Amniotic epithelial cell (primary cell): ENCODE data around the gene TBX4.

ENCODE experiments used
- DNase-seq: peaks from one replicate; pipeline ENCODE4 v3.0.0-alpha.2; 2010; ENCODE audit warnings: low read depth

TBX4 gene

GRCh38 chr17:61465550-61466237 is 13.5 kb downstream of the TBX4 start:
- no peak for DNase-seq

GRCh38 chr17:61466246-61466645 is 14.0 kb downstream of the TBX4 start:
- no peak for DNase-seq

GRCh38 chr17:61467416-61468262 is 15.4 kb downstream of the TBX4 start:
- DNase-seq = peak; percentile 23

GRCh38 chr17:61468263-61468907 is 16.2 kb downstream of the TBX4 start:
- peak; percentile 58 for DNase-seq

- no peak for DNase-seq
Measured at GRCh38 chr17:61469474-61469873, 17.3 kb downstream of the TBX4 start.

GRCh38 chr17:61469949-61470348 is 17.7 kb downstream of the TBX4 start:
- no peak for DNase-seq

- DNase-seq = no peak
Measured at GRCh38 chr17:61470530-61471136, 18.4 kb downstream of the TBX4 start.

GRCh38 chr17:61474235-61474927 is 22.2 kb downstream of the TBX4 start:
- no peak for DNase-seq

- no peak for DNase-seq
Measured at GRCh38 chr17:61474934-61475333, 22.7 kb downstream of the TBX4 start.

GRCh38 chr17:61475726-61476125 is 23.5 kb downstream of the TBX4 start:
- DNase-seq = peak; percentile 66

GRCh38 chr17:61476476-61477203 is 24.4 kb downstream of the TBX4 start:
- DNase-seq = no peak

GRCh38 chr17:61477204-61477834 is 25.1 kb downstream of the TBX4 start:
- DNase-seq = peak; percentile 43

GRCh38 chr17:61478026-61478789 is 26.0 kb downstream of the TBX4 start:
- DNase-seq = no peak

GRCh38 chr17:61478790-61479492 is 26.7 kb downstream of the TBX4 start:
- no peak for DNase-seq

- DNase-seq = no peak
Measured at GRCh38 chr17:61479493-61480413, 27.5 kb downstream of the TBX4 start.

- no peak for DNase-seq
Measured at GRCh38 chr17:61480414-61480807, 28.2 kb downstream of the TBX4 start.

- no peak for DNase-seq
Measured at GRCh38 chr17:61481421-61481820, 29.2 kb downstream of the TBX4 start.

- no peak for DNase-seq
Measured at GRCh38 chr17:61482467-61482866, 30.2 kb downstream of the TBX4 start.
